Parathyroid adenoma (tissue), 2 donors: Measurements from ENCODE around the gene CNIH1.
"Not testable (repeated sequence)": the region's sequence is repeated elsewhere in the genome, so short reads cannot be mapped to it uniquely, and the experiment has no call there.

Experiments
- H2AFZ ChIP-seq: fragments of 300-600 bp; sonication (generic); one replicate; pipeline ENCODE4 v1.7.0; 2017; ENCODE audit warnings: antibody characterized with exemption, mild to moderate bottlenecking
- H3K27ac ChIP-seq: fragments of 300-600 bp; sonication (generic); one replicate; pipeline ENCODE4 v1.7.0; 2017
- H3K27me3 ChIP-seq: fragments of 300-600 bp; sonication (generic); one replicate; pipeline ENCODE4 v1.7.0; 2017; ENCODE audit warnings: low read length; ENCODE audit not compliant: control insufficient read depth, insufficient read depth
- H3K36me3 ChIP-seq: fragments of 300-600 bp; sonication (generic); one replicate; pipeline ENCODE4 v1.7.0; 2017; ENCODE audit warnings: low read length; ENCODE audit not compliant: control insufficient read depth, insufficient read depth
- H3K4me1 ChIP-seq: fragments of 300-600 bp; sonication (generic); one replicate; pipeline ENCODE4 v1.7.0; 2017; ENCODE audit warnings: control low read depth
- H3K4me2 ChIP-seq: fragments of 300-600 bp; sonication (generic); one replicate; pipeline ENCODE4 v1.7.0; 2017; ENCODE audit warnings: low read length
- H3K4me3 ChIP-seq: fragments of 300-600 bp; sonication (generic); one replicate; pipeline ENCODE4 v1.7.0; 2017; ENCODE audit warnings: low read depth, low read length
- H3K79me2 ChIP-seq: fragments of 300-600 bp; sonication (generic); one replicate; pipeline ENCODE4 v1.7.0; 2017; ENCODE audit warnings: control low read depth
- H3K9ac ChIP-seq: fragments of 300-600 bp; sonication (generic); one replicate; pipeline ENCODE4 v1.7.0; 2017; ENCODE audit warnings: mild to moderate bottlenecking
- H3K9me3 ChIP-seq: fragments of 300-600 bp; sonication (generic); one replicate; pipeline ENCODE4 v1.7.0; 2017; ENCODE audit warnings: low read length; ENCODE audit not compliant: control insufficient read depth
- TF ChIP-seq, protein P1 (sequence below): fragments of 300-600 bp; sonication (generic); IDR thresholded peaks from one replicate; pipeline ENCODE4 v1.7.0; 2017; ENCODE audit warnings: antibody characterized with exemption, mild to moderate bottlenecking
- donor health status: primary hyperparathyroidism.

CNIH1 gene

DNA sequence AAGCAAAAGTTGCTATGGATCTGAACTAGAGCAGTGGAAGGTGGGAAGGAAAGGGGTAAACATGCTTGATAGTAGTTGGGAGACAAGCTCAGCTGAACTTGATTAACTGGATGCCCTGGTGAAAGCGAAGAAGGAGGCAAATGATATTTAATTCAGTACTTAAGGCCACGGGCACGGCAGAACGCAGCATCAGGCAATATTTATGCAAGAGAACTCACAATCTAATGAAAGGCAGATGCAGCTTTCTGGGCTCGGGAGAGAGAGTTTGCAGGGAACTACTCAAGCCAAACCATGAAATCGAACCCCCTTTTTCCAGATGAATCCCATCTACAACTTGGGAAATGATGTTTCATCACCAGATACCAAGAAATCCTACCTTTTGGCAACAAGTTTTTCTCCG, 3.5 kb upstream of the CNIH1 start:
- Histone ChIP-seq H2AFZ (no peak overlapping the region), H3K9ac (no peak overlapping the region), H3K4me3 (no peak overlapping the region), H3K4me1 (peaks cover 11% of the 10 kb centered on the region), H3K27ac (no peak overlapping the region), H3K4me2 (no peak overlapping the region), H3K79me2 (peaks cover 8% of the 10 kb centered on the region), H3K27me3 (no peaks in the 10 kb centered on the region), H3K9me3 (no peaks in the 10 kb centered on the region), H3K36me3 (no peaks in the 10 kb centered on the region)
- TF ChIP-seq, protein P1, sequence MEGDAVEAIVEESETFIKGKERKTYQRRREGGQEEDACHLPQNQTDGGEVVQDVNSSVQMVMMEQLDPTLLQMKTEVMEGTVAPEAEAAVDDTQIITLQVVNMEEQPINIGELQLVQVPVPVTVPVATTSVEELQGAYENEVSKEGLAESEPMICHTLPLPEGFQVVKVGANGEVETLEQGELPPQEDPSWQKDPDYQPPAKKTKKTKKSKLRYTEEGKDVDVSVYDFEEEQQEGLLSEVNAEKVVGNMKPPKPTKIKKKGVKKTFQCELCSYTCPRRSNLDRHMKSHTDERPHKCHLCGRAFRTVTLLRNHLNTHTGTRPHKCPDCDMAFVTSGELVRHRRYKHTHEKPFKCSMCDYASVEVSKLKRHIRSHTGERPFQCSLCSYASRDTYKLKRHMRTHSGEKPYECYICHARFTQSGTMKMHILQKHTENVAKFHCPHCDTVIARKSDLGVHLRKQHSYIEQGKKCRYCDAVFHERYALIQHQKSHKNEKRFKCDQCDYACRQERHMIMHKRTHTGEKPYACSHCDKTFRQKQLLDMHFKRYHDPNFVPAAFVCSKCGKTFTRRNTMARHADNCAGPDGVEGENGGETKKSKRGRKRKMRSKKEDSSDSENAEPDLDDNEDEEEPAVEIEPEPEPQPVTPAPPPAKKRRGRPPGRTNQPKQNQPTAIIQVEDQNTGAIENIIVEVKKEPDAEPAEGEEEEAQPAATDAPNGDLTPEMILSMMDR: no peak

DNA sequence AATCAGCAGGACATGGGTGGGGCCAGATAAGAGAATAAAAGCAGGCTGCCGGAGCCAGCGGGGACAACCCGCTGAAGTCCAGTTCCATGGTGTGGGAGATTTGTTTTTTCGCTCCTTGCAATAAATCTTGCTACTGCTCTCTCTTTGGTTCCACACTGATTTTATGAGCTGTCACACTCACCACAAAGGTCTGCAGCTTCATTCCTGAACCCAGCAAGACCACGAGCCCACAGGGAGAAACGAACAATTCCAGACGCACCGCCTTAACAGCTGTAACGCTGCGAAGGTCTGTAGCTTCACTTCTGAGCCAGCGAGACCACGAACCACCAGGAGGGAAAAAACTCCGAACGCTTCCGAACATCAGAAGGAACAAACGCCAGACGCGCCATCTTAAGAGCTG, 2.8 kb upstream of the CNIH1 start:
- Histone ChIP-seq H3K27ac (no peak overlapping the region), H3K4me2 (no peak overlapping the region), H3K79me2 (peaks cover 14% of the 10 kb centered on the region), H3K9me3 (no peaks in the 10 kb centered on the region), H3K4me3 (no peak overlapping the region), H3K36me3 (no peaks in the 10 kb centered on the region), H2AFZ (no peak overlapping the region), H3K27me3 (no peaks in the 10 kb centered on the region), H3K4me1 (peaks cover 11% of the 10 kb centered on the region), H3K9ac (no peak overlapping the region)
- TF ChIP-seq, protein P1: no peak

DNA sequence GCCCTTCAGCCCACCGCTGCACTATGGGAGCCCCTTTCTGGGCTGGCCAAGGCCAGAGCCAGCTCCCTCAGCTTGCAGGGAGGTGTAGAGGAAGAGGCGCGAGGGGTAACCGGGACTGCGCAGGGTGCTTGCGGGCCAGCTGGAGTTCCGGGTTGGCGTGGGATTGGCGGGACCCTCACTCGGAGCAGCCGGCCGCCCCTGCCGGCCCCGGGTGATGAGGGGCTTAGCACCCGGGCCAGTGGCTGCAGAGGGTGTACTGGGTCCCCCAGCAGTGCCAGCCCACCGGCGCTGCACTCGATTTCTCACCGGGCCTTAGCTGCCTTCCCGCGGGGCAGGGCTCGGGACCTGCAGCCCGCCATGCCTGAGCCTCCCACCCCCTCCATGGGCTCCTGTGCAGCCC, 1.8 kb upstream of the CNIH1 start:
- H3K4me2 ChIP-seq, H3K36me3 ChIP-seq, H3K9me3 ChIP-seq, H3K4me3 ChIP-seq, H3K27ac ChIP-seq, H3K9ac ChIP-seq, H2AFZ ChIP-seq, H3K27me3 ChIP-seq: not testable (repeated sequence)
- H3K4me1 ChIP-seq: peaks cover 11% of the 10 kb centered on the region
- peaks cover 22% of the 10 kb centered on the region for H3K79me2 ChIP-seq

DNA sequence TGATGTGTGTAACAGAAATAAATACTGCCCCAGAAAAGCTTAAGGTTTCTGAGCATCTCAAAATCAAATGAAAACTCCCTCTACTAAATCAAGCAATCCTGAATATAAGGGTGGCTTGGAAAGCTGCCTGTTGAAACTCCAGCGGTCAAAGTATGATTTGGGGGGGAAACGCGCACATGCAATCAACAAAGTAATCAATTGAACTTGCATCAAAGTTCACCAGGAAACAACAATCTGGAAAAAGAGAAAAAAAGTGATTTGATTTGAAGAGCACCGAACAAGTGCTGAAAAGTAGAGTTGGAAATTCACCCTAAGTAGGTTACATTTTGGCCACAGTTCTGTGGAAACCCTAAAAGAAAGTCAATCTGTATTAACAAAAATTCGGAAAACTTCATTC, 700 bp downstream of the CNIH1 start:
- Histone ChIP-seq H3K36me3 (no peaks in the 10 kb centered on the region), H3K79me2 (peaks cover 32% of the 10 kb centered on the region), H3K27ac (peak overlapping the region; percentile 77), H3K9me3 (no peaks in the 10 kb centered on the region), H3K4me1 (peaks cover 7% of the 10 kb centered on the region), H2AFZ (peak overlapping the region; percentile 76), H3K27me3 (no peaks in the 10 kb centered on the region), H3K4me2 (peak overlapping the region; percentile 63), H3K4me3 (peak overlapping the region; percentile 66), H3K9ac (no peak overlapping the region)
- TF ChIP-seq, protein P1: no peak

DNA sequence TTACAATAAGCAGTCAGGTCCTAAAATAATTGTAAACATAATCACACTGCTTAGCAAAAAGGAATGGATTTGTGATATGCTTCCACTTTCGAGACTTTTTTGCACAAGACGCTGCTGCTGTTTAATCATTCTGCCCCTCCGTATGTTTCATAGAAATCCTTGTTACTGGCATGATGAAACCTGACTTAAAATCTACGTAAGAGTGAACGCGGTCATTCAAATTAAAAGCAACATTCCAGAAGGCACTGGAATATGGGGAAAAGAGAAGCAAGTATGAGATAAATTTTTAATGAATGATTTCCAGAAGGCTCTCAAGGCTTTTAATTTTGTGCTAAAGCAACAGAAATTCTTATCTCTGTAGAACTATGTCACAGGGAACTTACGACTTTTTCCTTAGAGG, 1.1 kb downstream of the CNIH1 start:
- H3K9me3 ChIP-seq: no peaks in the 10 kb centered on the region
- peak overlapping the region; percentile 66 for H3K4me3 ChIP-seq
- H2AFZ ChIP-seq: peak overlapping the region; percentile 76
- peaks cover 32% of the 10 kb centered on the region for H3K79me2 ChIP-seq
- H3K4me2 ChIP-seq: peak overlapping the region; percentile 63
- H3K36me3 ChIP-seq: no peaks in the 10 kb centered on the region
- no peak overlapping the region for H3K9ac ChIP-seq
- no peaks in the 10 kb centered on the region for H3K27me3 ChIP-seq
- H3K27ac ChIP-seq: peak overlapping the region; percentile 77
- H3K4me1 ChIP-seq: peaks cover 7% of the 10 kb centered on the region
- TF ChIP-seq, protein P1: no peak
